CD4-positive, alpha-beta T cell treated with Interleukin-6 for 4 hours (primary cell): ENCODE data around the gene SPOCD1.

Experiments
- DNase-seq: peaks from one replicate; pipeline ENCODE4 v3.0.0-alpha.2; 2020; ENCODE audit warnings: mixed read lengths

Gene SPOCD1

DNA sequence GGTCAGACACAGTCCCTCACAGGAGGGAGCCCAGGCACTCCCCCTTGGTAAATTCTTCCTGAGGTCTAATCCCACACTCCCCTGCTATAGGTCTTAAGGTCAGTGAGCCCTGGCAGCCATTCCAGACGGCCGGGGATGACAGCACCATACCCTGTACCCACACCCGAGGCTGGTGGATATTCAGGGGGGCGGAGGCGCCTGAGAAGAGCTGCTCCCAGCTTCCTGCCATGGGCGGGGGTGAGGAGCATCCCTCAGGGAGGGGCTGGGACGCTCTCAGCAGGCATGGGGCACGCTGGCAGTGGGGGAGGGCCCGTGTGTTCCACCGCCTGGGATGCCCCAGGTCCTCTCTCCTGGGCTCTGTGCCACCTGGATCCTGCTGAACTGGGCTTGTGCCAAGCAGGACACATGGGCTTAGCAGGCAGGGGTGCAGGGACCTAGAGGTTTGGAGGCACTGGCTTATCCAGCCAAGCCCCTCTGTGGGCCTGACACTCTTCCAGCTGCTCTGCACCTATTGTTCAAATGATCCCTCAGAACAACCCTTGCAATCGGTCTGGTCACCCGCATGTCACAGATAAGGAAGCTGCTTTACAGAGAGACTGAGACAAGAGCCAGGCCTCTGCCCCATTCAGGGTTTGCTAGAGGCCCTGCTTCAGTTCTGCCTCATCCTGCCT is 46.0 kb downstream of the SPOCD1 start:
- DNase-seq = no peak

DNA sequence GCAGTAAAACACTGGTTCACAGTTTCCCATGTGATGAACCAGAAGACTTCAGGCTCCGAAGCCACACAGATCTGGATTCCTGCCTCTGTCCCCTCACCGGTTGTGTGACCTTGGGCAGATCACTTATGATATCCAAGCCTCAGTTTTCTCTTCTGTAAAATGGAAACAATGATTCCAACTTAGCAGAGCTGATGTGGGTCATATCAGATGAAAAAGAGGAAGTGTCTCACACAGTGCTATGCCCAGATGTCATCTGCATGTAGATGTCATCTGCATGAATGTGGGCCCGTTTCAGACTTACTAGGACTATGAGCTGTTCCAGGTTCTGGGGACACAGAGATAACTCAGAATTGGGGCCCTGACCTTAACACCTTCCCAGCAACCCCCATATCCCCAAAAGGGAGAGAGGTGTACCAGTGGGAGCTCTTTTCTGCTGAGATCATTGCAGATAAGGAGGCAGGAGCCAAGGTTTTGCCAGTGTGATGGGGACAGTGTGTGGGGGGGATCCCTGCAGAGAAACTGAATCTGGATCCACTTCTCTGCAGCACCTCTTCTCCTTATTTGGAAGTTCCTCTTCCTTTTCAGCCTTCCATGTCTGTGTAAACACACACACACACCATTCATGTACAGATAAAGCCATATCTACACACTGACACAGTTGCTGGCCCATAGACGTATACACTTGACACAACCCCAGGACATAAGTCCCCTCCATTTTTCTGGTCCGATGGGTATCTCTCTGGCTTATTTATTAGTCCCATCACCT is 46.7 kb downstream of the SPOCD1 start:
- DNase-seq = no peak

DNA sequence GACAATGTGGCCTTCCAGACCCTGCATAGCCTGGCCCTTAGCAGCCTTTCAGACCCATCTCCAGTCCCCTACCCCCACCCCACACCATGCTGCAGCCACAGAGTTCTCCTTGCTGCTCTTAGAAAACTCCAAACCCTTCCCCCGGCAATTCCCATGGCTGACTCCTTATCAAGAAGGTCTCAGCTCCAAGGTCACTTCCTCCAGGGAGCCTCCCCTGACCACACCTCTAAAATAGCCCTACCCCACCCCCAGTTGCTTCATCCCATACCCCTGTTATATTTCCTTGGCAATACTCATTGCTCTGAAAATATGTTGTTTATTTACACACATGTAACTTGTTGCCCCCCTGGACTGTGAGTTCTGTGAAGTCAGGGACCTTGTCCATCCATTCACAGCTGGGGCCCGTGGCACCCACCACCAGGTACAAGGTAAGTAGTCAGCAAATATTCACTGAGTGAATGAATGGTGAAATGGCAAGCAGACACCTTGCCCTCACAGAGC is 47.4 kb downstream of the SPOCD1 start:
- DNase-seq = no peak

DNA sequence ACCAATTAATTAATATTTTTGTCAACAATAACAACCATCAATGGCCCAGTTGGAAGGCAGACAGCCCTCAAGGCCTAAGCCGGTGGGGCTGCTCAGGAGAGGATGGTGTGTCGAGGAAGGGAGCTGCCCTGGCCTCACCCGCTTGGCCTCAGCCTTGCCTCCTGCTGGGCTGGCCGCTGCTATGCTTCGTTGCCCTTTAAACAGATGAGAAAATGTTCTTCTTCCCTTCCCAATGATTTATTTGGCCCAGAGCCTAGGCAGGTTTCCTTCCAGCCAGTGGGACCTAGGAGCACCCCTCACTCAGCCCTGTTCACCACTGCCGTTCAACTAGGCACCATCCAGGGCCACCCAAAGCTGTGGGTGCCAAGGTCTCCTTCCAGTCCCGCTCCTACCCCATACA is 48.6 kb downstream of the SPOCD1 start:
- DNase-seq = no peak

DNA sequence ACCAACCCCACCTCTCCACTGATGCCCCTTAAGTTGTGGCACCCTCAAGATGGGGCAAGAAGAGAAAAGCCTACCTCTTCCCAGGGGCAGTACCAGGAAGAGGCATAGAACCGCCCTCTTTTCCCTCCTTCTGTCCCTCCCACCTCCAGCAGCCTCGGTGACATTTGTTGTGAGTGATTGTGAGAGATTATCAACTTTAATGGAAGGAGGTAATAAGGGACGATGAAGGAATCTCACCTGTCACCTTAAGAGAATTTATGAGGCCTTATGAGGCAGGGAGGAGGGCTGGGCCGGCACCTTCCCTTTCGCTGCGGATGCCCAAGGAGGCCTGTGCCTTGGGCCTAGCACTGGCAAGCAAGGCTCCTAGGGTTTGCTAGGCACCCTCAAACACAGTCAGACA is 50.3 kb downstream of the SPOCD1 start:
- no peak for DNase-seq

DNA sequence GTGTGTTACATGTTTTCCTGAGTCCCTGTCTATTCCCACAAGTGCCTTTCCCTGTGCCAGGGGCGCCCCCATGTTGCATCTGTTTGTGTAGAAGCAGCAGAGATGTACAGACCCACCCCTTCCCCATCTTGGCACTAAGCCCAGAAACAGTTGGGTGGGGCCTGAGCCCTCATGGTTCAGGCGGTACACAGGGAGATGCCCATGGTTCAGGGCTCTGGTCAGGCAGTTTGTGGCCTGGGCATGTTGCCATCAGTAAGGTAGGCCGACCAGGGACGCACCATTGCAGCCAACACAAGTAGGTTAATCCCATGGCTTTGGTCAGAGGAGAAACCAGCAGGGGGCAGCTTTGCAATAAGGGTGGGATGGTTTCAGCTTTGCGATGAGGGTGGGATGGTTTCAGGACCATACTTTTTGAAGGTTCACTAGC is 50.8 kb downstream of the SPOCD1 start:
- DNase-seq = peak; percentile 43

DNA sequence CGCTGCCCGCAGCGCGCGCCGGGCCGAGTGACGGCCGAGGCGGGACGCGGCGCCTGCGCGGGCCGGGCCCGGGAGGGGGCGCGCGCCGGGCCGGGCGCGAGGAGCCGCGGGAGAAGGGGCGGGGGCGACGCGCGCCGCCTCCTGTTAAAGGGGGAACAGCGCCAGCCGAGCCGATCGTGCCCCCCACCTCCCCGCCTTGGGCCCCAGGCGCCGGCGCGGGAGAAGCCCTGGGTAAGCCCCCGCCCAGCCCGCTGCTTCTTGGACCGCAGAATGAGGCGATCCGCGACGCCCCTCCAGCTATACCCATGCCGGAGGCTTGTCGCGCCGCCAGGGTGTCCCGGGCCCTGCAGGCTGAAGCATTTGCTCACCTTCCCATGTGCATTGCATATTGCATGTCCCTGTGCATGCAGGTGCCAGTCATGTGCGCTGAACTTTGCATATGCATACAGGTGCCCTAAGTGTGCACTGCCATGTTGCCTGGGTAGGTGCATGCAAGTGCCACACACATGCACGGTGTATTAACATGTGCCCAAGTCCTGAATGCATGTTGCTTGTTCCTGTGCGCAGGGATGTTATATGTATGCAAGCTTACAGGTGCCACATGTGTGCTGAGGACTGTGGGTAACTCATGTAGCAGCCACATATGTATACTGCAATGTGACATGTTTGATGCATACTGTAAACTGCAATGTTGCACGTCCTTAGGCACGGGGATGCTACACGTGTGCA is 51.3 kb downstream of the SPOCD1 start, which contains the start of gene ADGRB2:
Gene ADGRB2, minus strand, starts transcription at position 29 of the 729 bp plus-strand sequence. CDS start 7,119 bp downstream, outside the sequence.
- peak; percentile 34 for DNase-seq

DNA sequence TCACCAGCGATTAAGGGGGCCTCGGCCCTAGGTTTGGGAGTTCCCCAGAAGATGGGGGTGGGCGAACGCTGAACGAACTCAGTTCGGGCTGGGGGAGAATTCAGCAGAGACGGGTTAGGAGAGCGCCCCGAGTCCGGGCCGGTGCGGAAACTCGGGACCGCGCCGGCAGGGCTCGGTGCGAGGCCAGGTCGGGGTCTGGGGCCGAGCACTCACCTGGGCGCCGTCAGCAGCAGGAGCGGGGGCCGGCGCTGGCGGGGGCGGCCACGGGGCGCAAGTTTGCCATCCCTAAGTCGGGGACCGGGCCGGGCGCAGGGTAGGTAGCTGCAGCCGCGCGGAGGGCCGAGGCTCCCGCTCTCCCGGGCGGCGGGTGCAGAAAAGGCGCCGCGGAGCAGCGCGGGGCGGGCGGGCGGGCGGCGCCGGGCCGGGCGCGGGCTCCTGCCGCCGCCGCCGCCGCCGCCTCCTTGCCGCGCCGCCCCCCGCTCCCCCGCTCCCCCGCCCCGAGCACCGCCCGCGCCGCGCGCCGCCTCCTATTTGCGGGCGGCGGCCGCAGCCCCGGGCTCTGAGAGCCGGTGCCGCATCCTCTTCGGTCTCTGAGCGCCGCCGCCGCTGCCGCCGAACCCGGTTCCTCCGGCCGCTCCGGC is 52.0 kb downstream of the SPOCD1 start:
- DNase-seq = peak; percentile 43

DNA sequence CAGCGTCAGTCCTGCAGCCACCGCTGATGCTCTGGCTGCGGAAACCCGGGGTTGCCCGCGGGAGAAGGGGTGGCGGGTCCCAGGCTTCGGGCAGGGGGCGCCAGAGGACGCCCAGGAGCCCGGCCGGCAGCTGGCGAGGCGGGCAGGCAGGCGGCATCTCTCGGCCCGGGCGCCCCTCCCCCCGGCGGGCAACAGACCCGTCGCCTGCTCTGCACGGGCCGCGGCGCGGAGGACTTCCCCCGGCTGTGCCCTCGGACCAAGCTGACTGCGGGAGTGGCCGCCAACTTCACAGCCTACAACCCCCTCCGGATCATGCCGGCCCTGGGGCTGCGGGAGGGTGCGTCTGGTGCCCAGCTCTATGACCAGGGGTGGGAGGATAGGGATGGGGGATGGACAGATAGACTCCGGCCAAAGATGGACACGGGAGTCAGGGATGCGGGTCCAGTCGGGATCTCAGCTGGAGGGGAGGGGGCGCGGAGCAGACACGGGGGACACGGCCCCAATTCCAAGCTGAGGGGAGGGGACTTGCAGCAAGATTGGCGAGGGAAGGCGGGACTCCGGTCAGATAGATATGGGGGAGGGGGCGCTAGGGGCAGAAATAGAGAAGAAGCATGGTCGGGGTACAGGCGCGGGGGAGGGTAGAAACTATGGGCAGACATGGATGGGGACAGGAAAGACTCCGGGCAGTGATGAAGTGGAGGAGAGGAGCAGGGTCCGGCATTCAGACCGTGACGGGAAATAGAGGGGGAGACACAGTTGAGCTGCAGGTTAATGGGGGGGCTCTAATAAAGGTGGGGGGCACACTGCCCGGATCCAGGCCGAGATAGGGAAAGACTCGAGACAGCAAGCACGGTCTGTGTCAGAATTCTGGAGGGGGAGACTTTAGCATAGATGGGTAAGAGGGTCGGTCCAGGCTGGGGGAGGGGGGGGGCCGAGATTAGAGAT is 52.8 kb downstream of the SPOCD1 start:
- peak; percentile 78 for DNase-seq

DNA sequence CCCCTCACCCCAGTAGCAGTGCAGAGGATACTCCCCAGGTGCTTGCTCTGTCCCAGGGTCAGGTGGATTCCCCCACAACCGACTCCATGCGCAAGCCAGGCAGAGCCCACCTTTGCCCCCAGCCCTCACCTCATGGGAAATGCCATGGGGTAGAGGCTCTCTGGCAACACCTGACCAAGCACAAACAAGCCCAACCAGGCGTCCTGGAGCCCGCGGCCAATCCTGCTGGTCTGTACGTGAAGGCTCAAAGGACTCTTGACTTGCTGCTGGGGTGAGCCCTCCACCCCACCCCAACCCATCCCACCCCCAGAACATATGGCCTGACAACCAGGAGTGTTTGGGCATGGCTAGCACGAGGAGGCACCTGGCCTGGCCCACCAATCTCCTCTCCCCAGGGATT is 53.5 kb downstream of the SPOCD1 start:
- no peak for DNase-seq

DNA sequence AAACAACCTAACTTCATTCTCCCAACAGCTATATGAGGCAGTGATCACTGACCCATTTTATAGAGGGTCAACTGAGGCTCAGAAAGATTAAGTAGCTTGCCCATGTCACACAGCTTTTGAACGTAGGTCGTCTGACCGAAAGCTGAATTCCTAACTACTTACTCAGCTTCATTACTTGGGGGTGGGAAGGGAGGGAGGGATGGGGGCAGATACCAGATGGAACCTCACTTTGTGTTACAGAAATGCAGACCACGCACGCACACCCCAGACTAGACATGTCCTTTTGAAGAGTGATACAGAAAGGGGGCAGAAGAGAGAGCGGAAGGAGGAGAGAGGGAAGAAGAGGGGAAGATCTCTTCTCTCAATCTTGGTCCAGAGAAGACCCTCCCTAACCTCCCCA is 53.9 kb downstream of the SPOCD1 start:
- no peak for DNase-seq

DNA sequence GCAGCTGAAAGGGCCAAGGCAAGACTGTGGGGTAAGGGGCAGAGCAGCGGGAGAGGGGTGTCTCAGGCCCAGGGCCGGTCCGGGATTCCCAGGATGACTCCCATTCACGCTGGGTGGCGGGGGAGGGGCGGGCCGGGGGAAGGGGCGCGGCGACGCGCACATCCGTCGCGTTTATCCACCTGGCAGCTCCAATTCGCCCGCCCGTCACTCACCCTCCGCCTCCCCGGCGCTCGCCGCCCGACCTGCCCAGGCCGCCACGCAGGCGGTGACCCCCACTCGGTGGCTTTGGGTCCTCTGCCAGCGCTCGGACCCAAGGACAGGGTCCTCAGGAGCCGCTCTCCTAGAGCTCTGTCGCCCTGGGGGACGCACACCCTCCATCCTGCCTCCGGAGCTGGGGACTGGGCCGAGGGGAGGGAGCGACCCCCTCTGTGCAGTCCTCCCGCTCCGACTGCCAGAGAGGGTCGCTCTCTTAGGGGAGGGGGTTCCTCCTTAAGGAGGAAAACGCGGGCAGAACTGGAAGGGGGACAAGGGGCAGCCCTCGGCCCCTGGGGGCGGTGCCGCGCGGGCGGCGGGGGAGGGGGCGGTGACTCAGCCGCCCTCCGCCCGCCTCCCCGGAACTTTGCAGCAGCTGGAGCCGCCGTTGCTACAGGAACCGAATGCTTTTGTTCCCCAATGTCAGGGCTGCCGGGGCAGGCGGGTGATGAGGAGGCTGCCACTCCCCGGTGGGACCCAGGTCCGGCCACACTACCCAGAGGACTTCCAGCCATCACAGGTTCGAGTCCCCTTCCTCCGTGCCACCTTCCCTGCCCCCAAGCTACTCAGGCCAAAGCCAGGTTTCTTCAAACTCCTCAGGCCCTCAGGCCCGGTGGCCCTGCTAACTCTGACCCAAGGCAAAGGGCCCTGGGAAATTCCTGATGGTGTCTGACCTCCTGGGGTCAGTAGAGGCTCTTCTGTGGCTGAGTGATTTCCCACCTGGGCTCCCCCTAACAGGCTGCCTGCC is 55.1 kb downstream of the SPOCD1 start:
- peak; percentile 81 for DNase-seq

DNA sequence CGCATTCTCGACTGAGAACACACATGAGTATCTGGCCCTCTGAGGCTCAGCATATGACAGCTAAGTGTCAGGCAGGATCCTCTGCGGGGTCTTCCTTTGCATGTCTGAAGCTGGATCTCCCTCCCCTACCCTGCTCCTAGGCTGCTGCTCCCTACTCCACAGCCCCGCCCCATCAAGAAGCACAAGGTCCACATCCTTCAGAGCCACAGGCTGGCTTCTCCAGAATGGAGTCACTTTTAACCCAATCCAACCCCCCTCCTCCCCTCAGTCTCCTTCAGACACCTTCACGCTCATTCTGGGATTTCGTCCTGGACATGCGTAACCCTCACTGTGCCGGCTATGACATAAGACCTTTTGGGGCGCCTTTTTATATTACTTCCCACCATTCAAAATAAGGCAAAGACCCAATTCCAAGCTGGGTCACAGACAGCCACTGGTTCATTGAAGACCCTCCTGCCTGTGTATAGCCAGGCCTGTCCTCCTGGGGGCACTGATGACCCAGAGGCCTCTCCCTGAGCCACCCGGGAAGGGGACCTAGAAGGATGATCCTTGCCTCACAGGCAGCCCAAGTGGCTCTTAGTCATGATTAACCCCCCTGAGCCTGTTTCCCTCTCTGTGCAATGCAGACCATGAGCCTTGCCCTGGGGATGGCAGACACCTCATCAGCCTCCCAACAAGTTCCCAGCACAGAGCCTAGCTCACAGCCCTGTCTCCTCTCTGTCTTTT is 56.4 kb downstream of the SPOCD1 start:
- DNase-seq = no peak

DNA sequence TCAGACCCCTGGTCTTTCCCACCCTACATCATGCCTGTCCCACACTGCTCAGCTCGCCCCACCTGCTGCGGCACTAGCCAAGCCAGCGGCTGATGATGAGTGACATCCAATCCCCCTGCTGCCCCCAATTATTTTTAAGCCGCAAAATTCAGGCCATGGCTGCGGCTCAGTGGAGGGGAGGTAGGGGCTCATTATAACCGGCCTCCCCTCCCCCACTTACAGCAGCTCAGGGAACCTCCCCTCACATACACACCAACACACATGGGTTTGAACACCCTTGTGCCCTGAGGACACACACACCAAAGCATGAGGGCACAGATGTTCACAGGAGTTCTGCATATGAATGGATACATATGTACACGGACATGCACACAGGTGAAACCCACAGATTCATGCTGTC is 57.0 kb downstream of the SPOCD1 start:
- DNase-seq = no peak

DNA sequence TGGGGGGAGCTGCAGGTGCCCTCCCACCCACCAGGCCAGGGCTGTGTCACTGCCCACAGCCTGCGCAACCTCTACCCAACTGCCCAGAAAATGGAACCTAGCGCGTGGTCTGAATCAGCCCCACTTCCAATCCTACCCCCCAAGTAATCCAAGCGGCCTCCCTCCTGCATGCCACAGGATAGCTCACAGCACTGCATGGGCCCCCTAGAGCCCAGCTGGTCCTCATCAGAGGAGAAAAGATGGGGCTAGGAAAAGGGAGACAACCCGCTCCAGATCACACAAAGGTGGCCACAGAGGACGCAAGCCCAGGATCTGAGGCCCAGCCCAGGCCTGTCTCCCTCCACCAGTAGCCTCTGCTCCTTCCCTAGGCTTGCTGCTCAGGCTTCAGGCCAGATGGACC is 57.8 kb downstream of the SPOCD1 start:
- DNase-seq = no peak

DNA sequence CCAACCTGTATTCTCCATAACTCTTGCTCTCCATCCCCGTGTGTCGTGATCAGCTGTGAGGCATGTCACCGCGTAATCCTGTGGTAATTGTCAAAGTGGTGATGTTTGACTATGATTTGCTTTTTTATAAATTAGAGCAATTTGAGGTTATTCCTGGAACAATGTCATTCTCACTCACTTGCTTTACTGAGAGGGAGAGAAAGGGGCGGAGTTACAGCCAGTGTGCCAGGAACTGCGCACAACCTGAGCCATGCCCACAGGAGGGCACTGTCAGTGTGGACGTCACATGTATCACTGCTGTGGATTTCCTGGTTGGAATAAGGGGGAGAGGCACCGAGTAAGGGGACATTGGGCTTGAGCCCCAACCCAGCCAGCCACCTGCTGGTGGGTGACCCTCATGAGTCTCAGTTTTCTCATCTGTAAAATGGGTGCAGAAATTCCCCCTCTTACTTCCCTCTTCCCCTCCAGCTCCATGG is 58.6 kb downstream of the SPOCD1 start:
- no peak for DNase-seq

DNA sequence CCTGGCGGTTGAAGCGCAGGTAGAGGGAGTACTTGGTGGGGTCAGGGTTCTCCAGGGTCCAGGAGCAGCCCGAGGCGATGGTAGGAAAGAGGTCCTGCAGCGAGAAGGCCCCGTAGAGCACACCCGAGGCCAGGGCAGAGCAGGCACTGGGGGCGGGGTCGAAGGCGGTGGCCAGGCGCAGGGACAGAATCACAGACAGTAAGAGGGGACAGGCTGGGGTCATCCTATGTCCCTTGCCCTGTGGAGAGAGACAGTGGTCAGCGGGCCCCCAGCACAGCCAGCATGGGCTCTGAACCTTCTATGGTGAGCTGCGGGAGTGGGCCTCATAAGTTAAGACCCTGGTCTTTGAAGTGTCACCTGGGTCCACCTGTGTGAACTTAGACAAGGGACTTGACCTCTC is 59.2 kb downstream of the SPOCD1 start:
- DNase-seq = no peak

DNA sequence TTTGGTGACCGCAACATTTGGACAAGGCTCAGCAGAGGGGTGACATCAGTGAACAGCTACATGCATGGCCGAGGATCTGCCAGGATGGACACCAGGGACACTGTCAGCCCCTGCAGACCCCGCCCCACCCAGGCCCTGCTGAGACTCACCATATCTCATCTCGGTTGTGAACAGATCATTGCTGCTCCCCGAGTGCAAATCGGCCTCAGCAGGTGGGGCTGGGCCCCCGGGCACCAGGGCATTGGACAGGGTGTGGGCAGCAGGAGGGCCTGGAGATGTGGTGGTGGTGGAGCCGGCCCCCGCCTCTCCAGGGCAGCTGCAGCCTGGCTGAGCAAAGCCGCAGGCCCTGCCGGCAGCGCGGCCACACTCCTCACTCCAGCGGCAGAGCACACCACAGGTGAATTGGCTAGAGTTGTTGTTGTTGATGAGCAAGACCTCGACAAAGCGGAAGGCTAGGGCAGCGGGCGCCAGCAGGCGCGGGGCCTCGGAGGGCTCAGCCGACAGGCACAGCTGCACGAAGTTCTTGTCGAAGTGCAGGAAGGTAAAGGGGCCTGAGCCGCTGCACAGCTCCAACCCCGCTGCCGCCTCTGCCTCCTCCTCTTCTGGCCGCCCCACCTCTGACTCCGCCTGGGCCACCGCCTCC is 59.9 kb downstream of the SPOCD1 start:
- DNase-seq = no peak

DNA sequence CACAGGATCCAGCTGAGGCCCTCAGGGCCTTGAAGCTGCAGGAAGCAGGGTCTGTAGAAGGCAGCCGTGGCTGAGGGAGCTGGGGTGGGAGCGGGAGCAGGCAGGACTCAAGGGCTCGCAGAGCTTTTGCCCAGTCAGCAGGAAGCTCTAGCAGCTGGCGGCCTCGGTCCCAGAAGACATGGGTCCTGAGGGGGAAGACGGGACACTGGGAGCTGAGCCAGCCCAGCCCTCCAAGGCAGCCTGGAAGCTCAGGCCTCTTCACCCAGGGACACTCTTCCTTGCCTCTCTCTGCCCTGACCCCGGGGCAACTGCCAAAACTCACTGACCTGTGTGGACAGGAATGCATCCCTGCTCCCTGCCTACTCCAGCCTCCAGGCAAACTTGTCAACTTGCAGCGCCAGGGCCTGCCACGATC is 60.6 kb downstream of the SPOCD1 start:
- no peak for DNase-seq
